SK-N-SH (cell line): ENCODE results near the gene CIDEB. TPM values are rescaled to one million over a fixed set of nuclear protein-coding genes. Genes with fewer than 3 reads are reported as not detected.

Experiments used
- CTCF ChIA-PET: fragments of 300-600, 350-600 bp; formaldehyde crosslinking; extraction: SDS; loops from one replicate; lab custom pipeline; 2021; lab: Yijun Ruan, JAX
- POLR2A ChIA-PET: fragments of 350-600 bp; sonication (Branson Sonifier 250); formaldehyde crosslinking; extraction: SDS; loops from one replicate; lab custom pipeline; 2020; ENCODE audit warnings: antibody characterized with exemption, inconsistent platforms; lab: Yijun Ruan, JAX
- DNase-seq: peaks from one replicate; pipeline ENCODE4 v3.0.0; 2012
- H2AFZ ChIP-seq: fragments of 200-600 bp; sonication (generic); 2 replicates; pipeline ENCODE4 v1.8.1; 2016; ENCODE audit warnings: antibody characterized with exemption, mild to moderate bottlenecking, low read depth
- H3F3A ChIP-seq: fragments of 200-600 bp; sonication (generic); replicated peaks from 2 replicates; pipeline ENCODE3; 2016; ENCODE audit warnings: antibody characterized with exemption, mild to moderate bottlenecking; ENCODE audit not compliant: insufficient read depth
- H3K27ac ChIP-seq, 2 experiments: fragments of 200-500 bp in 1 of 2; fragments of 200-600 bp in 1 of 2; sonication (Bioruptor generic) in 1 of 2; sonication (generic), shearing (Covaris generic) in 1 of 2; 2 replicates each; pipeline versions ENCODE4 v1.5.1 to v1.6.1; 2014 to 2016; ENCODE audit warnings: low read depth in 2 of 2, inconsistent platforms in 1 of 2, low read length in 1 of 2, mild to moderate bottlenecking in 1 of 2, mixed read lengths in 1 of 2
- H3K27me3 ChIP-seq: fragments of 200-600 bp; sonication (generic), shearing (Covaris generic); 2 replicates; pipeline ENCODE4 v1.6.1; 2016; ENCODE audit warnings: mixed run types; ENCODE audit not compliant: insufficient read depth
- H3K36me3 ChIP-seq, 2 experiments: fragments of 200-500 bp in 1 of 2; fragments of 200-600 bp in 1 of 2; sonication (Bioruptor generic) in 1 of 2; sonication (generic) in 1 of 2; replicated peaks in 1 of 2; 2 replicates each; pipeline versions ENCODE3 to v1.5.1; 2014 to 2016; ENCODE audit warnings: low read length in 1 of 2, mild to moderate bottlenecking in 1 of 2; ENCODE audit not compliant: insufficient read depth in 2 of 2, control insufficient read depth in 1 of 2
- H3K4me1 ChIP-seq, 2 experiments: fragments of 200-500 bp in 1 of 2; fragments of 200-600 bp in 1 of 2; sonication (Bioruptor generic) in 1 of 2; sonication (generic), shearing (Covaris generic) in 1 of 2; 2 replicates each; pipeline versions ENCODE4 v1.5.1 to v1.6.1; 2014 to 2016; ENCODE audit warnings: low read depth in 1 of 2, low read length in 1 of 2, mixed run types in 1 of 2; ENCODE audit not compliant: insufficient read depth in 2 of 2, control insufficient read depth in 1 of 2
- H3K4me2 ChIP-seq: fragments of 200-600 bp; sonication (generic), shearing (Covaris generic); 2 replicates; pipeline ENCODE4 v1.6.1; 2017; ENCODE audit warnings: mixed run types
- H3K4me3 ChIP-seq, 2 experiments: fragments of 200-500 bp in 1 of 2; fragments of 200-600 bp in 1 of 2; sonication (Bioruptor generic) in 1 of 2; sonication (generic), shearing (Covaris generic) in 1 of 2; 2 replicates each; pipeline versions ENCODE4 v1.5.1 to v1.8.1; 2014 to 2016; ENCODE audit warnings: low read depth in 2 of 2, inconsistent platforms in 1 of 2, low read length in 1 of 2, mild to moderate bottlenecking in 1 of 2, mixed read lengths in 1 of 2, moderate library complexity in 1 of 2
- H3K79me2 ChIP-seq: fragments of 200-600 bp; sonication (generic); 2 replicates; pipeline ENCODE4 v1.8.1; 2017; ENCODE audit warnings: mild to moderate bottlenecking; ENCODE audit not compliant: insufficient read depth
- H3K9ac ChIP-seq: fragments of 200-600 bp; sonication (generic); 2 replicates; pipeline ENCODE4 v1.6.1; 2017; ENCODE audit warnings: mixed run types
- H3K9me2 ChIP-seq: fragments of 200-600 bp; sonication (generic); 2 replicates; pipeline ENCODE4 v1.6.1; 2017; ENCODE audit warnings: mixed run types
- H3K9me3 ChIP-seq: fragments of 200-600 bp; sonication (generic); 2 replicates; pipeline ENCODE4 v1.6.1; 2017; ENCODE audit warnings: mixed run types, mild to moderate bottlenecking, moderate library complexity
- H4K20me1 ChIP-seq: fragments of 200-600 bp; sonication (generic); 2 replicates; pipeline ENCODE4 v1.6.1; 2017; ENCODE audit warnings: mild to moderate bottlenecking, mixed run types; ENCODE audit not compliant: insufficient read depth
- CTCF ChIP-seq: fragments of 200-600 bp; sonication (generic); IDR thresholded peaks from 2 replicates; pipeline ENCODE4 v1.6.1; 2017; ENCODE audit warnings: antibody characterized with exemption, mild to moderate bottlenecking, moderate library complexity
- GABPA ChIP-seq: IDR thresholded peaks from 2 replicates; pipeline ENCODE4 v1.4.0; 2012; ENCODE audit warnings: low read depth, mild to moderate bottlenecking
- GATA2 ChIP-seq: sonication (generic); formaldehyde crosslinking; IDR thresholded peaks from 2 replicates; pipeline ENCODE4 v1.5.0; 2020; ENCODE audit warnings: mild to moderate bottlenecking, missing genetic modification reagents
- IRF3 ChIP-seq: fragments of 150-350 bp; IDR thresholded peaks from 2 replicates; pipeline ENCODE4 v1.6.1; 2016; ENCODE audit warnings: mild to moderate bottlenecking, low read depth, low read length
- MAX ChIP-seq: IDR thresholded peaks from 2 replicates; pipeline ENCODE4 v1.4.0; 2012; ENCODE audit warnings: low read depth
- MEF2A ChIP-seq: IDR thresholded peaks from 2 replicates; pipeline ENCODE4 v1.4.0; 2012; ENCODE audit warnings: low read depth, borderline replicate concordance
- POLR2AphosphoS5 ChIP-seq: IDR thresholded peaks from 2 replicates; pipeline ENCODE4 v1.6.1; 2012; ENCODE audit warnings: low read depth, low read length
- RFX5 ChIP-seq: IDR thresholded peaks from 2 replicates; pipeline ENCODE4 v1.6.1; 2012; ENCODE audit warnings: mild to moderate bottlenecking, improper control_type of control experiment, low read length
- SMC3 ChIP-seq: IDR thresholded peaks from 2 replicates; pipeline ENCODE4 v1.6.1; 2012; ENCODE audit warnings: low read depth, low read length, improper control_type of control experiment
- TEAD4 ChIP-seq: IDR thresholded peaks from 2 replicates; pipeline ENCODE4 v1.4.0; 2012; ENCODE audit warnings: mild to moderate bottlenecking, borderline replicate concordance; ENCODE audit not compliant: insufficient read depth
- USF1 ChIP-seq: IDR thresholded peaks from 2 replicates; pipeline ENCODE4 v1.4.0; 2012; ENCODE audit warnings: low read depth, borderline replicate concordance
- ZBTB33 ChIP-seq: IDR thresholded peaks from 2 replicates; pipeline ENCODE4 v1.4.0; 2012; ENCODE audit warnings: low read depth, borderline replicate concordance
- WGBS: methylation state at CpG from one replicate; pipeline ENCODE4 v1.1.6; 2017; ENCODE audit warnings: low lambda C conversion rate; 5-methylcytosine and 5-hydroxymethylcytosine counted together
- polyA plus RNA-seq, 3 experiments: library from polyadenylated mRNA; depleted of rRNA; stranded (reverse); fragments of >200 nt; gene quantifications; 2 replicates each; pipeline ENCODE4 v1.2.3, GENCODE V29; 2012

CIDEB gene
- polyA plus RNA-seq, 1 of the 3 experiments (the other 2 are of a cell fraction) = 0.05 TPM

GRCh38 chr14:24260780-24261157 lies 47.0 kb downstream of the CIDEB start:
- WGBS = 83% methylated on average over 3 of the region's 4 CpGs
- TF ChIP-seq IRF3 = no peak
- no peak for TF ChIP-seq RFX5
- no peak for TF ChIP-seq CTCF
- no peak for TF ChIP-seq GATA2 (CRISPR knock-in tag)
- TF ChIP-seq, all 33 proteins: peak for 0
- H3K9ac ChIP-seq = no peak overlapping the region
- ChIA-PET POLR2A (no interaction called here), CTCF (interaction anchor here (1.6 to 3.7 kb wide), 2 partner anchors 11 to 18 kb away, joined by 3 to 20 read pairs; partner anchors contain the start of genes RABGGTA and TINF2)
- no peak overlapping the region for H2AFZ ChIP-seq
- peaks cover 5% of the 10 kb centered on the region for H3F3A ChIP-seq
- H3K4me2 ChIP-seq = no peak overlapping the region
- H4K20me1 ChIP-seq = no peaks in the 10 kb centered on the region
- H3K4me3 ChIP-seq = no peak overlapping the region
- no peaks in the 10 kb centered on the region for H3K79me2 ChIP-seq
- no peak for DNase-seq
- no peaks in the 10 kb centered on the region for H3K27me3 ChIP-seq
- no peaks in the 10 kb centered on the region for H3K9me3 ChIP-seq
- no peak overlapping the region for H3K27ac ChIP-seq
- H3K36me3 ChIP-seq = peaks cover 3 to 4% of the 10 kb centered on the region in 2 experiments
- peaks cover 0 to 3% of the 10 kb centered on the region in 2 experiments; a peak in 1 of 4 replicates for H3K4me1 ChIP-seq
- no peaks in the 10 kb centered on the region for H3K9me2 ChIP-seq

- no peak for DNase-seq
- TF ChIP-seq SMC3 = no peak
- TF ChIP-seq POLR2AphosphoS5 = no peak
- TF ChIP-seq TEAD4 = no peak
- no peak for TF ChIP-seq GABPA
- no peak for TF ChIP-seq USF1
- TF ChIP-seq ZBTB33 = no peak
- TF ChIP-seq MAX = no peak
- TF ChIP-seq MEF2A = no peak
- H3K27me3 ChIP-seq = no peaks in the 10 kb centered on the region
- H3K27ac ChIP-seq = no peak overlapping the region
- no peak overlapping the region for H3K4me2 ChIP-seq
- ChIA-PET CTCF (interaction anchor here (1.6 kb wide), 1 partner anchor 11 kb away, joined by 3 read pairs; the partner anchor contains the start of gene RABGGTA), POLR2A (no interaction called here)
- H3K79me2 ChIP-seq = no peaks in the 10 kb centered on the region
- H4K20me1 ChIP-seq = no peaks in the 10 kb centered on the region
- H3K9me3 ChIP-seq = no peaks in the 10 kb centered on the region
- no peaks in the 10 kb centered on the region for H3K9me2 ChIP-seq
- H3K4me1 ChIP-seq = peaks cover 0 to 3% of the 10 kb centered on the region in 2 experiments; a peak in 1 of 4 replicates
- H3K4me3 ChIP-seq = no peak overlapping the region
- peaks cover 0 to 3% of the 10 kb centered on the region in 2 experiments for H3K36me3 ChIP-seq
- 85% methylated on average over 12 of the region's 16 CpGs for WGBS
- peaks cover 5% of the 10 kb centered on the region for H3F3A ChIP-seq
- no peak overlapping the region for H2AFZ ChIP-seq
- H3K9ac ChIP-seq = no peak overlapping the region
Observed at GRCh38 chr14:24260026-24260779, 47.6 kb downstream of the CIDEB start.
